K562 (cell line): ENCODE measurements around the gene H3-3A. TPM values are rescaled to one million over a fixed set of nuclear protein-coding genes. Genes with fewer than 3 reads are reported as not detected.

Source experiments
- ATAC-seq: fragments of 200-7000 bp; cut with Tn5 transposase; 3 replicates; pipeline ENCODE4 v1.9.1; 2020; ENCODE audit warnings: moderate library complexity
- BruUV-seq: library from RNA; stranded (reverse); fragments of 400-500 nt; replicated peaks from 2 replicates; lab custom pipeline; 2021; lab: Mats Ljungman, UMichigan
- CTCF ChIA-PET: fragments of 300-600 bp; formaldehyde crosslinking; extraction: SDS; loops from one replicate; lab custom pipeline; 2021; ENCODE audit warnings: low intra/inter-chr PET ratio; lab: Yijun Ruan, JAX
- POLR2A ChIA-PET: fragments of 300-600, 350-650 bp; sonication (Branson Sonifier 250); formaldehyde crosslinking; extraction: SDS; loops from one replicate; lab custom pipeline; 2021; ENCODE audit warnings: antibody characterized with exemption, inconsistent platforms; lab: Yijun Ruan, JAX
- DNase-seq, 4 experiments: peaks; one replicate each; pipeline versions ENCODE4 v3.0.0 to v3.0.0-alpha.2; 2011 to 2018; ENCODE audit warnings: low spot score in 3 of 4, mixed read lengths in 3 of 4; ENCODE audit errors: extremely low read depth in 1 of 4
- FAIRE-seq: peaks from 2 replicates; lab custom pipeline; 2011; peaks lifted over from hg19 to GRCh38; lab: Jason Lieb, UNC
- H2AFZ ChIP-seq: 2 replicates; pipeline ENCODE4 v1.6.0; 2011; ENCODE audit warnings: low read depth, low read length, control low read depth, inconsistent platforms
- H3K27ac ChIP-seq: fragments of 200-600 bp; 3 replicates; pipeline ENCODE4 v1.8.0; 2011; ENCODE audit warnings: low read depth, mild to moderate bottlenecking, control low read depth, inconsistent platforms, low read length, moderate library complexity, mixed read lengths; ENCODE audit errors: extremely low read depth
- H3K27me3 ChIP-seq, 2 experiments: fragments of 300-600 bp in 1 of 2; 2 replicates in 1 of 2; 3 replicates in 1 of 2; pipeline versions ENCODE4 v1.6.0 to v1.8.0; 2011; ENCODE audit warnings: inconsistent platforms in 2 of 2, low read length in 2 of 2, mild to moderate bottlenecking in 1 of 2, mixed read lengths in 1 of 2, moderate library complexity in 1 of 2; ENCODE audit not compliant: control insufficient read depth in 2 of 2, insufficient read depth in 2 of 2
- H3K36me3 ChIP-seq: fragments of 300-600 bp; 3 replicates; pipeline ENCODE4 v1.8.0; 2011; ENCODE audit warnings: mild to moderate bottlenecking, low read length, inconsistent platforms; ENCODE audit not compliant: control insufficient read depth, insufficient read depth
- H3K4me1 ChIP-seq, 2 experiments: fragments of 200-600 bp in 1 of 2; replicated peaks in 1 of 2; 2 replicates in 1 of 2; 3 replicates in 1 of 2; pipeline versions ENCODE4 v1.5.1 to v1.8.0; 2011; ENCODE audit warnings: inconsistent platforms in 2 of 2, low read length in 2 of 2, mild to moderate bottlenecking in 1 of 2, mixed read lengths in 1 of 2, moderate library complexity in 1 of 2; ENCODE audit not compliant: control insufficient read depth in 2 of 2, insufficient read depth in 2 of 2
- H3K4me2 ChIP-seq: 2 replicates; pipeline ENCODE4 v1.6.1; 2011; ENCODE audit warnings: low read length, control low read depth, inconsistent platforms, mixed read lengths; ENCODE audit not compliant: insufficient read depth
- H3K4me3 ChIP-seq: fragments of 200-600 bp; sonication (generic), shearing (Covaris generic); 2 replicates; pipeline ENCODE4 v1.5.1; 2016; ENCODE audit warnings: control low read depth, inconsistent platforms
- H3K79me2 ChIP-seq: fragments of 200-600 bp; 3 replicates; pipeline ENCODE4 v1.8.0; 2011; ENCODE audit warnings: low read length, inconsistent platforms; ENCODE audit not compliant: control insufficient read depth, insufficient read depth
- H3K9ac ChIP-seq, 2 experiments: 2 replicates each; pipeline versions ENCODE4 v1.6.0 to v1.6.1; 2011; ENCODE audit warnings: low read depth in 2 of 2, low read length in 2 of 2, control low read depth in 1 of 2, inconsistent platforms in 1 of 2, mild to moderate bottlenecking in 1 of 2, mixed read lengths in 1 of 2; ENCODE audit not compliant: insufficient read depth in 1 of 2
- H3K9me1 ChIP-seq: one replicate; pipeline ENCODE4 v1.6.0; 2011; ENCODE audit warnings: inconsistent platforms, mild to moderate bottlenecking, low read length, moderate library complexity; ENCODE audit not compliant: control insufficient read depth, insufficient read depth
- H3K9me3 ChIP-seq: replicated peaks from 2 replicates; pipeline ENCODE4 v1.5.1; 2011; ENCODE audit warnings: low read depth, low read length, inconsistent platforms; ENCODE audit not compliant: control insufficient read depth, insufficient read depth
- H4K20me1 ChIP-seq: replicated peaks from 2 replicates; pipeline ENCODE4 v1.6.1; 2011; ENCODE audit warnings: low read length, inconsistent platforms, mixed read lengths; ENCODE audit not compliant: control insufficient read depth, insufficient read depth
- CHAMP1 ChIP-seq: fragments of 450-650 bp; IDR thresholded peaks from 2 replicates; pipeline ENCODE4 v1.6.1; 2016; ENCODE audit warnings: mild to moderate bottlenecking
- CREB1 ChIP-seq, 2 experiments: sonication (generic) in 1 of 2; formaldehyde crosslinking in 1 of 2; IDR thresholded peaks; 2 replicates each; pipeline versions ENCODE4 v1.6.1 to v1.8.0; 2012 to 2022; ENCODE audit warnings: inconsistent platforms in 1 of 2, mild to moderate bottlenecking in 1 of 2, missing genetic modification reagents in 1 of 2, moderate library complexity in 1 of 2
- FOSL1 ChIP-seq: fragments of 200-800 bp; sonication (Bioruptor generic); conservative IDR thresholded peaks from 2 replicates; pipeline ENCODE4 v1.6.1; 2016; ENCODE audit warnings: missing genetic modification characterization, missing compliant biosample characterization
- FOXJ3 ChIP-seq: sonication (generic); formaldehyde crosslinking; IDR thresholded peaks from 2 replicates; pipeline ENCODE4 v1.4.0; 2020; ENCODE audit warnings: mild to moderate bottlenecking, missing genetic modification reagents
- ID3 ChIP-seq, 2 experiments: fragments of 250-450 bp in 1 of 2; fragments of 450-650 bp in 1 of 2; sonication (Bioruptor Pico) in 1 of 2; IDR thresholded peaks; 2 replicates each; pipeline versions ENCODE4 v1.6.1 to v1.8.0; 2016 to 2021; ENCODE audit warnings: mild to moderate bottlenecking in 2 of 2, moderate library complexity in 2 of 2, missing compliant biosample characterization in 1 of 2, missing genetic modification characterization in 1 of 2
- LCOR ChIP-seq: sonication (generic); formaldehyde crosslinking; IDR thresholded peaks from 2 replicates; pipeline ENCODE4 v1.8.0; 2022; ENCODE audit warnings: mild to moderate bottlenecking, missing genetic modification reagents
- PURB ChIP-seq: sonication (generic); formaldehyde crosslinking; IDR thresholded peaks from 2 replicates; pipeline ENCODE4 v1.9.0; 2021; ENCODE audit warnings: low read depth, mild to moderate bottlenecking, missing genetic modification reagents
- SRF ChIP-seq, 2 experiments: fragments of 250-450, 450-650 bp in 1 of 2; sonication (Bioruptor Pico) in 1 of 2; sonication (generic) in 1 of 2; formaldehyde crosslinking; IDR thresholded peaks; 2 replicates each; pipeline versions ENCODE4 v1.5.0 to v1.5.1; 2020 to 2022; ENCODE audit warnings: mild to moderate bottlenecking in 1 of 2, missing genetic modification reagents in 1 of 2
- SRSF7 ChIP-seq: fragments of 200-400 bp; formaldehyde crosslinking; optimal IDR thresholded peaks from 2 replicates; pipeline ENCODE3; 2017; ENCODE audit warnings: mild to moderate bottlenecking, low read depth, low read length
- SRSF9 ChIP-seq: fragments of 200-400 bp; formaldehyde crosslinking; IDR thresholded peaks from 2 replicates; pipeline ENCODE4 v1.6.1; 2017; ENCODE audit warnings: low read depth, low read length, borderline replicate concordance
- ZBED1 ChIP-seq: IDR thresholded peaks from 2 replicates; pipeline ENCODE4 v1.6.1; 2014
- ZBTB17 ChIP-seq: fragments of 450-650 bp; formaldehyde crosslinking; IDR thresholded peaks from 2 replicates; pipeline ENCODE4 v1.4.0; 2020; ENCODE audit warnings: mild to moderate bottlenecking
- ZC3H11A ChIP-seq: IDR thresholded peaks from 2 replicates; pipeline ENCODE4 v1.6.1; 2012; ENCODE audit warnings: low read depth, low read length, improper control_type of control experiment
- ZNF197 ChIP-seq: fragments of 200-800 bp; sonication (Bioruptor generic); IDR thresholded peaks from 2 replicates; pipeline ENCODE4 v1.6.1; 2016; ENCODE audit warnings: low read depth, missing genetic modification characterization, missing compliant biosample characterization
- ZNF347 ChIP-seq: fragments of 450-650 bp; formaldehyde crosslinking; IDR thresholded peaks from 2 replicates; pipeline ENCODE4 v1.4.0; 2020; ENCODE audit warnings: low read depth, mild to moderate bottlenecking, moderate library complexity
- ZNF583 ChIP-seq: fragments of 250-450 bp; sonication (Bioruptor Pico); IDR thresholded peaks from 2 replicates; pipeline ENCODE4 v1.4.0; 2020
- WGBS: fragments of 100-300 bp; shearing (Covaris generic); methylation state at CpG from one replicate; pipeline ENCODE4 v1.1.6; 2016; ENCODE audit warnings: low coverage, mixed read lengths; ENCODE audit not compliant: insufficient coverage; ENCODE audit errors: missing lambda C conversion rate; 5-methylcytosine and 5-hydroxymethylcytosine counted together
- in situ Hi-C: fragments of 300-500 bp; cut with MboI; formaldehyde crosslinking; loops from 4 replicates; pipeline ENCODE4 v1.15.0; 2018; ENCODE audit warnings: inconsistent platforms, mixed read lengths
- intact Hi-C: fragments of 100-400 bp; cut with micrococcal nuclease; formaldehyde crosslinking; loops from 2 replicates; pipeline ENCODE4 v1.14.2; 2022
- polyA plus RNA-seq, 8 experiments: library from polyadenylated mRNA; depleted of rRNA in 4 of 8; stranded (reverse) in 5 of 8; unstranded in 3 of 8; fragments of >200 nt; fragmentation: Nextera tagmentation in 2 of 8; fragmentation: Illumina TruSeq in 1 of 8; extraction: Ambion mirVana in 2 of 8; extraction: Trizol in 1 of 8; gene quantifications; 2 replicates each; pipeline versions ENCODE4 v1.2.1 to v1.2.3, GENCODE V29; 2011 to 2014; ENCODE audit warnings: inconsistent platforms in 1 of 8, missing spikeins in 1 of 8
- total RNA-seq, 7 experiments: library from RNA; depleted of rRNA in 6 of 7; stranded (reverse); fragments of >200 nt in 6 of 7; fragmentation: Illumina TruSeq in 2 of 7; extraction: Trizol in 2 of 7; gene quantifications; 2 replicates each; pipeline versions ENCODE4 v1.2.1 to v1.2.3, GENCODE V29; 2011 to 2021; ENCODE audit warnings: low replicate concordance in 1 of 7
- TF ChIP-seq, protein P1 (sequence below), 3 experiments: fragments of 200-800 bp in 1 of 3; sonication (Bioruptor generic) in 1 of 3; sonication (generic) in 1 of 3; formaldehyde crosslinking in 1 of 3; IDR thresholded peaks; 2 replicates each; pipeline versions ENCODE4 v1.6.1 to v1.8.0; 2016 to 2022; ENCODE audit warnings: mild to moderate bottlenecking in 2 of 3, missing compliant biosample characterization in 2 of 3, missing genetic modification characterization in 2 of 3, missing genetic modification reagents in 1 of 3

The H3-3A gene
- total and polyA plus RNA-seq, 9 of the 15 experiments (the other 6 are each of a cell fraction or from before 2014, with no cell fraction given) = 426 to 1,083 (median 591) TPM

- Histone ChIP-seq H3K4me1 (peaks cover 10 to 45% of the 10 kb centered on the region in 2 experiments; a peak in 4 of 5 replicates), H3K4me3 (peak overlapping the region; percentile 56), H3K27ac (peak overlapping the region; percentile 36; the same call in 1 of the 3 replicates), H3K4me2 (peak overlapping the region; percentile 81), H3K36me3 (no peaks in the 10 kb centered on the region), H4K20me1 (peaks cover 4% of the 10 kb centered on the region; the same call in 1 of the 2 replicates), H2AFZ (peak overlapping the region; percentile 98), H3K9ac (peak overlapping the region; percentile 32 to 93), H3K79me2 (no peaks in the 10 kb centered on the region), H3K27me3 (no peaks in the 10 kb centered on the region), H3K9me3 (no peaks in the 10 kb centered on the region), H3K9me1 (no peaks in the 10 kb centered on the region)
- DNase-seq (no peak), ATAC-seq (no peak), FAIRE-seq (no peak)
- intact Hi-C loops = loop anchor here (1.0 to 10.0 kb wide), 4 partner anchors 57 to 484 kb away; partner anchors contain the start of gene TMEM63A
- 12% methylated on average over 32 of the region's 37 CpGs for WGBS
- BruUV-seq = no TSS peak
- POLR2A ChIA-PET = interaction anchor here (0.7 to 1.7 kb wide), 8 partner anchors 10 to 158 kb away, joined by 3 to 9 read pairs (median 4); no protein-coding TSS in a partner anchor
- CTCF ChIA-PET = interaction anchor here (0.6 to 3.5 kb wide), 9 partner anchors 10 to 646 kb away, joined by 3 to 56 read pairs (median 5); partner anchors contain the start of gene H3-3A
- in situ Hi-C loops = loop anchor here (5.0 to 10.0 kb wide), 2 partner anchors 134 to 646 kb away; no protein-coding TSS in a partner anchor
- TF ChIP-seq ID3 (CRISPR knock-in tag; IDR thresholded peaks at IDR 0.05) (no peak), ID3 (tag; IDR thresholded peaks at IDR 0.05) (0 out of 2 replicates have a peak, but pooled peaks have one; percentile 61), ZBED1 (0 out of 2 replicates have a peak, but pooled peaks have one; percentile 2), ZC3H11A (no peak), CREB1 (IDR thresholded peaks at IDR 0.05) (no peak), CREB1 (CRISPR knock-in tag; IDR thresholded peaks at IDR 0.05) (peak; percentile 27; the same call in 1 of the 2 replicates), LCOR (0 out of 2 replicates have a peak, but pooled peaks have one; percentile 22), SRSF9 (no peak), ZBTB17 (CRISPR knock-in tag) (0 out of 2 replicates have a peak, but pooled peaks have one; percentile 72), ZNF347 (no peak), ZNF197 (CRISPR knock-in tag) (no peak), SRSF7 (no peak), FOSL1 (tag) (0 out of 2 replicates have a peak, but pooled peaks have one; percentile 9), CHAMP1 (no peak), PURB (CRISPR knock-in tag) (no peak), ZNF583 (CRISPR knock-in tag) (0 out of 2 replicates have a peak, but pooled peaks have one; percentile 14), FOXJ3 (CRISPR knock-in tag) (no peak), SRF (CRISPR knock-in tag; IDR thresholded peaks at IDR 0.05) (peak in 1 of 2 experiments; percentile 4; a peak in 1 of 4 replicates)
- TF ChIP-seq, protein P1, sequence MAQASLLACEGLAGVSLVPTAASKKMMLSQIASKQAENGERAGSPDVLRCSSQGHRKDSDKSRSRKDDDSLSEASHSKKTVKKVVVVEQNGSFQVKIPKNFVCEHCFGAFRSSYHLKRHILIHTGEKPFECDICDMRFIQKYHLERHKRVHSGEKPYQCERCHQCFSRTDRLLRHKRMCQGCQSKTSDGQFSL (CRISPR knock-in tag; IDR thresholded peaks at IDR 0.05) = peak; percentile 91
- TF ChIP-seq, protein P1 (tag; IDR thresholded peaks at IDR 0.05) = peak in 1 of 2 experiments; percentile 80; a peak in 1 of 4 replicates
Measured at GRCh38 chr1:226121049-226121586, 58.6 kb downstream of the H3-3A start.
